OCI-LY1 (cell line): ENCODE results near the gene RBPMS2.
A peak's percentile ranks its signal among the peaks of the same experiment; 100 is the strongest.

ENCODE experiments used
- H2AFZ ChIP-seq: fragments of 200-600 bp; sonication (generic), shearing (Covaris generic); 2 replicates; pipeline ENCODE4 v1.6.0; 2014; ENCODE audit warnings: antibody characterized with exemption, mild to moderate bottlenecking, low read length
- H3F3A ChIP-seq: fragments of 200-600 bp; sonication (generic), shearing (Covaris generic); 2 replicates; pipeline ENCODE4 v1.6.0; 2014; ENCODE audit warnings: mild to moderate bottlenecking, antibody characterized with exemption, low read length, moderate library complexity; ENCODE audit not compliant: insufficient read depth
- H3K27ac ChIP-seq: fragments of 200-600 bp; sonication (generic); 2 replicates; pipeline ENCODE4 v1.5.1; 2014; ENCODE audit warnings: low read length, mixed run types, mild to moderate bottlenecking, low read depth; ENCODE audit not compliant: poor library complexity, severe bottlenecking
- H3K27me3 ChIP-seq: fragments of 200-600 bp; sonication (generic); 2 replicates; pipeline ENCODE4 v1.6.0; 2014; ENCODE audit warnings: antibody characterized with exemption, mild to moderate bottlenecking, low read length, moderate library complexity; ENCODE audit not compliant: insufficient read depth
- H3K36me3 ChIP-seq: fragments of 200-600 bp; sonication (generic); 2 replicates; pipeline ENCODE4 v1.6.1; 2014; ENCODE audit warnings: mild to moderate bottlenecking, antibody characterized with exemption, low read length, moderate library complexity, mixed read lengths; ENCODE audit not compliant: insufficient read depth
- H3K4me1 ChIP-seq: fragments of 200-600 bp; sonication (generic); 2 replicates; pipeline ENCODE4 v1.5.1; 2014; ENCODE audit warnings: mild to moderate bottlenecking, low read length, moderate library complexity; ENCODE audit not compliant: insufficient read depth, severe bottlenecking
- H3K4me2 ChIP-seq: fragments of 200-600 bp; sonication (generic), shearing (Covaris generic); 2 replicates; pipeline ENCODE4 v1.6.1; 2014; ENCODE audit warnings: low read length
- H3K4me3 ChIP-seq: fragments of 200-600 bp; sonication (generic); 2 replicates; pipeline ENCODE4 v1.5.1; 2014; ENCODE audit warnings: low read length, low read depth, mild to moderate bottlenecking, mixed read lengths; ENCODE audit not compliant: poor library complexity, severe bottlenecking
- H3K79me2 ChIP-seq: fragments of 200-600 bp; shearing (Covaris generic); 2 replicates; pipeline ENCODE4 v1.6.1; 2016; ENCODE audit warnings: mixed run types, low read length, mixed read lengths; ENCODE audit not compliant: insufficient read depth
- H3K9ac ChIP-seq: fragments of 200-600 bp; sonication (generic), shearing (Covaris generic); 2 replicates; pipeline ENCODE4 v1.6.1; 2014; ENCODE audit warnings: mild to moderate bottlenecking, low read length, mixed read lengths
- H3K9me2 ChIP-seq: fragments of 200-600 bp; sonication (generic), shearing (Covaris generic); 2 replicates; pipeline ENCODE4 v1.6.1; 2014; ENCODE audit warnings: low read depth, mild to moderate bottlenecking, low read length, mixed read lengths
- H3K9me3 ChIP-seq: fragments of 200-600 bp; shearing (Covaris generic); 2 replicates; pipeline ENCODE4 v1.6.1; 2014; ENCODE audit warnings: low read length, mixed read lengths
- H4K20me1 ChIP-seq: fragments of 200-600 bp; sonication (generic), shearing (Covaris generic); 2 replicates; pipeline ENCODE4 v1.6.0; 2016; ENCODE audit warnings: mild to moderate bottlenecking, low read length; ENCODE audit not compliant: insufficient read depth
- CTCF ChIP-seq: fragments of 200-600 bp; sonication (generic), shearing (Covaris generic); IDR thresholded peaks from 2 replicates; pipeline ENCODE4 v1.5.1; 2017; ENCODE audit warnings: mild to moderate bottlenecking, antibody characterized with exemption, low read length, moderate library complexity, mixed read lengths
- EZH2 ChIP-seq: fragments of 200-600 bp; sonication (generic), shearing (Covaris generic); IDR thresholded peaks from 2 replicates; pipeline ENCODE4 v1.8.0; 2017; ENCODE audit warnings: borderline replicate concordance, mixed run types, mild to moderate bottlenecking, antibody characterized with exemption, low read length, moderate library complexity, mixed read lengths

Gene RBPMS2

GRCh38 chr15:64706011-64706911 lies 69.1 kb downstream of the RBPMS2 start:
- H3K4me2 ChIP-seq: no peak overlapping the region
- no peaks in the 10 kb centered on the region; the same call in 1 of the 2 replicates for H3K27me3 ChIP-seq
- no peaks in the 10 kb centered on the region for H3K9me2 ChIP-seq
- H3K79me2 ChIP-seq: peaks cover 13% of the 10 kb centered on the region
- H3K36me3 ChIP-seq: no peaks in the 10 kb centered on the region
- H3K9ac ChIP-seq: no peak overlapping the region
- H3K4me3 ChIP-seq: no peak overlapping the region
- TF ChIP-seq EZH2: no peak
- no peak for TF ChIP-seq CTCF
- no peak overlapping the region for H2AFZ ChIP-seq
- H3K27ac ChIP-seq: no peak overlapping the region
- no peaks in the 10 kb centered on the region for H3K9me3 ChIP-seq
- peaks cover 18% of the 10 kb centered on the region for H3K4me1 ChIP-seq
- H4K20me1 ChIP-seq: no peaks in the 10 kb centered on the region
- H3F3A ChIP-seq: no peaks in the 10 kb centered on the region

- no peaks in the 10 kb centered on the region for H3K36me3 ChIP-seq
- H3K79me2 ChIP-seq: peaks cover 13% of the 10 kb centered on the region
- no peak overlapping the region for H3K9ac ChIP-seq
- H4K20me1 ChIP-seq: no peaks in the 10 kb centered on the region
- H3K9me3 ChIP-seq: no peaks in the 10 kb centered on the region
- no peak overlapping the region for H3K4me2 ChIP-seq
- H3K27me3 ChIP-seq: no peaks in the 10 kb centered on the region; the same call in 1 of the 2 replicates
- no peaks in the 10 kb centered on the region for H3F3A ChIP-seq
- H3K4me1 ChIP-seq: peaks cover 31% of the 10 kb centered on the region
- no peak overlapping the region for H3K27ac ChIP-seq
- no peak overlapping the region for H2AFZ ChIP-seq
- H3K4me3 ChIP-seq: no peak overlapping the region
- TF ChIP-seq EZH2 (no peak), CTCF (no peak)
- no peaks in the 10 kb centered on the region for H3K9me2 ChIP-seq
These were observed 70.4 kb downstream of the RBPMS2 start for GRCh38 chr15:64705006-64705405.

GRCh38 chr15:64703632-64703959 lies 71.8 kb downstream of the RBPMS2 start:
- Histone ChIP-seq H3K27me3 (no peaks in the 10 kb centered on the region; the same call in 1 of the 2 replicates), H3K4me1 (peaks cover 42% of the 10 kb centered on the region), H3K79me2 (peaks cover 13% of the 10 kb centered on the region), H3K36me3 (no peaks in the 10 kb centered on the region), H3F3A (no peaks in the 10 kb centered on the region), H3K4me2 (peak overlapping the region; percentile 93), H2AFZ (peak overlapping the region; percentile 64; the same call in 1 of the 2 replicates), H3K9ac (peak overlapping the region; percentile 85), H3K9me2 (no peaks in the 10 kb centered on the region), H3K9me3 (no peaks in the 10 kb centered on the region), H3K27ac (peak overlapping the region; percentile 16), H4K20me1 (no peaks in the 10 kb centered on the region), H3K4me3 (peak overlapping the region; percentile 86)
- TF ChIP-seq CTCF (no peak), EZH2 (no peak)
